GM18502 (cell line): Measurements from ENCODE around the gene TBX19.
A peak's percentile ranks its signal among the peaks of the same experiment; 100 is the strongest.

Experiments
- ATAC-seq: cut with Tn5 transposase; IDR thresholded peaks from one replicate; pipeline ENCODE4 v1.9.1; 2021; ENCODE audit warnings: mild to moderate bottlenecking; ENCODE audit not compliant: unreplicated experiment, poor library complexity

TBX19 gene

DNA sequence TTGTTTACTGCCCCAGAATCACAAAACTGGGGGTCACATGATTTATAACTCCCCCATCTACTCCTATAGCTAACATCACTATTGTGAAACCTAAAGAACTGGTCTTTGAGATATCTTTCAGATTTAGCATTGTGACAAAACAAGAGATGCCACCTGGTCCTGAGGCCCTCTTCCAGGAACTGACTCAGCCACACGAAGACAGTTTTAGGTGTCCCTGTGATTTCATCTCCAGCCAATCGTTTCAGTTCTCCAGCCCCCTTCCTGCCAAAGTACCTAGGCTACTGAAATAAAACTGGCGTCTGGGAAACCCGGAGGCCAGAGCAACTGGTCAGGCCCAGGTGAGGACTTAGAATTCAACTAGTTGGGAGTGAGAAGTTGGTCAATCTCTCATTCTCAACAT lies 36.6 kb downstream of the TBX19 start:
- no peak for ATAC-seq

DNA sequence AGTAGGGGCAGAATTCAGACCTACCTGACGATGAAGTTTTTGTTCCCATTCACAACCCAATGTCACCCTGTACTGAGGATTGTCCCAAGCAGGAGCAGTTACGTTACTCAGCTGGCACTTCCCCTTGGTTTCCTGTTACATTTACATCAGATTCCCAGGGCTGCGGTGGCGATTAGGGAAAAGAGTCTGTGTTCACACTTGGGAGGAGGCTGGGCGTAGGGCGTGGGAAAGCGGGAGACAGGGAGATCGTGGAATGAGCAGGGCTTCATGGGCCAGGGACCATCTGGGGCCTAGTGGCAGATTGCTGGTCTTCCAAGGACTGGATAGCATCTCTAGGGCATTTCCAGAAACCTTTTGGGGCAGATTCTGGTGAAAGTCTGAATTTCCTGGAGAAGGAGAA lies 39.0 kb downstream of the TBX19 start:
- ATAC-seq = no peak

DNA sequence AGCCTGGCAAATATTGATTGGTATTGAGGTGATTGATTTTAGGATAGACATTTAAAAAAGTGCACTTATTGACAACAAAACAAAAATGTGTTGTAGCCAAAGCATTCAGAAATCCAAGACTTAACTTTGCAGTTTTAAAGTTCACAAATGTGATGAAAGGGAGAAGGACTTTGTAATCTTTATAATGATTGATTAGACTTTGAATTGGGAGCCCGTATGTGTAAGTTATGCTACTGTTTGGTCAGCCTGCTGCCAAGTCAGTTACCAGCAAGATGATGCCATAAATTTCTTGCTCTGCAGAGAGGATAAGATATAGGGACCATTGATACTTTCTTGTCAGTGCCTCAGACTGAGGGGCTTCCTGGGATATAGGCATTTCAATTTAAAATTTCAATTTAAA lies 39.5 kb downstream of the TBX19 start:
- no peak for ATAC-seq

DNA sequence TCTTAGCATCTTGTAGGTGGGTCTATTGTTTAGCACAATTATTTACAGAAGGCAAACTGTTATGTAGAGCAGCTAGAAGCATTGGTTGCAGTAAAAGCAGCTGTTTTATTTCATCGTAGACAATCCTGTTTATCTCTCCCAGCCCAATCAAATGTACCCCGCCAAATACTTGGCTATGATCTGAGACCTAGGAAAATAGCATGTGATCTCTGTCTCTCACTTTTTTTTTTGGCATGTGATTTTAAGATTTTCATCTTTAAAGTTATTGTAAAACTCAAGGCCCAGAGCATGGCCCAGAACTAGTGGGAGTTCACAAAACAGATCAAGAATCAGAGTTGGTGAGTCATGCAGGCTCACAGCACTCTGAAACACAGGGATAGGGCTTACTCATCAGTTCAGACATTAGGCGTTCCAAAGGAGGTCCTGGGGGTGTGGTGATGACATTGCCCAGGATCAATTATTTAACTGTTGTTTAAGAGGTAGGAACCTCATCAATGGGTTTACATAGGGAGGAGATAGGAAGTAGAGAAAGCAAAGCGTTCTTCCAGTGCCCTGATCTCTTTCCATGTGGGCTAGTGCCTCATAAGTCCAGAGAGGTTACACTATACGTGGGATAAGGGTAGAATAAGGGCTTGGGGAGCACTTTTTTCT lies 40.2 kb downstream of the TBX19 start:
- ATAC-seq = no peak

DNA sequence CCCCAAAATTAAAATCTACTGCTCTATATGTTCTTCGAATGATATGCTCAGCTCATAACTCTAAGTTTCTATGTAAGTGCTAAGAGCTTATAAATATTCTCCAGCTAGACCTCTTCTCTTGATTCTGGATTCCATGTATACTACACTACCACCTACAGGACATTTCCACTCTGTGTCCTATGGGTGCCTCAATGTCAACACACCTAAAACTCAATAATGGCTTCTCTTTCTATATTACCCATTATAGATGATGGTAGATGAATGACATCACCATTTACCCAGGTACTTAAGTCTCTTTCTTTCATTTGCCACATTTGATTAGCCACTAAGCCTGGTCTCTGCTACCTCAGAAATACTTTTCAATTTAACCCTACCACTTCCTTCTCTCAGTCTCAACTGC lies 41.3 kb downstream of the TBX19 start:
- no peak for ATAC-seq

DNA sequence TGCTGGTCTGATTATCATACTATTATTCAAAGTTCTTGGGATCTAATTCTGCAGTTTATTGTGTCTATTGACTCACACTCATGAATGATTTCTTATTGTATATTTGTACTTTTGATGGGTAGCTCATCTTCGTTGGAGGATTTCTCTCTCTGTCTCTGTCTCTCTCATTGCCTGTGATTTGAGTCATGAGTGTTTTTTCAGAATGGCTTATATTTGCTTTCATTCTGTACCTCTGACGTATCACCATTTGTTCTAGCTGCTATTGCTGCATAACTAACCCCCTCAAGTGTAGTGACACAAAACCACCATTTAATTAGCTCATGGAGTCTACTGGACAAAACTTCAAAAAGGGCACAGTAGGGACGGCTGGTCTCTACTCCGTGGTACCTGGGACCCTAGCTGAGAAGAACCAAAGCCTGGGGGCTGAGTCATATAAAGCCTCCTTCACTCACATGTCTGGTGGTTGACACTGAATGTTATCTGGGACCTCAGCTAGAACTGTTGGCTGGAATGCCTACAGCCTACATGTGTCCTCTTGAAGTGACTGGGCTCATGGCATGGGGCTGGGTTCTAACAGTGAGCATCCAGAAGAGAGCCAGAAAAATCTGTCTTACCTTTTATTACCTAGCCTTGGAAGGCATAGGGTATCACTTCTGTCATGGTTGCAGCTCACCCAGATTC lies 44.2 kb downstream of the TBX19 start:
- no peak for ATAC-seq

DNA sequence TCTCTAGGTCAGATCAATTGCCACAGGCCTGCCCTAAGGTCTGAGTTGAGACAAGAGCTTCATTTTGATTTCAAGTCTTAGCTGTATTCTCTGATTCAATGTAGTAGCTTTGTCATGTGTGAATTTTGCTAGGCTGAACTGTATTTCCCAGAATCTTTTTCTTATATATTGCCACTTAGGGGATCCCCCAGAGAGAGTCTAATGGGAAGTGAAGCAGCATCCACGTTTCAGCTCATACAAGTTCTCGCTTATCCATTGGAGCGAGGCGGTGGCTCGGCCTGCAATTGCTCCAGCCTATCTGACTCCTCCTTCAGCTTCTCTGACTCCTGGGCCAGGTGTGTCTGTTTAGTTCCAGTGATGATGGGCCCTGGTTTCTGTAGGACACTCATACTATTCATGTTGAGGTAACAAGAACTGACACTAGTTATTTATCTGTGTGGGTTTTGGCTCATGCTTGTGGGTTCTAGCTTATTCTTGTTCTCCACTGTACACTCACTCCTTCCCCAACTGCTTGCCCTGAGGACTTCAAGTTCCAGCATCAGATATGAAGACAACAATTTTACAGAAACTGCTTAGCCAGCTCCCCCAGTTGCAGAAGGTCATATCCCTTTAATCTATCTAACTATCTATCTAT lies 48.2 kb downstream of the TBX19 start:
- ATAC-seq = no peak

DNA sequence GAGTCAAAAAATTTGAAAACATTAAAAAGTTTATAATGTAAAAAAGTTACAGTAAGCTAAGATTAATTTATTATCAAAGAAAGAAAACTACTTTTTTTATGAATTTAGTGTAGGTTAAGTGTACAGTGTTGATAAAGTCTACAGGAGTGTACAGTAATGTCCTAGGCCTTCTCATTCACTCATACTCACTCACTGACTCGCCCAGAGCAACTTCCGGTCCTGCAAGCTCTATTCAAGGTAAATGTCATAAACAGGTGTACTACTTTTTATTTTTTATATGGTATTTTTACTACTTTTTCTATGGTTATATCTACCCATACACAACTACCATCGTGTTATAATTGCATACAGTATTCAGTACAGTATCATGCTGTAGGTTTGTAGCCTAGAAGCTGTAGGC lies 49.6 kb downstream of the TBX19 start:
- ATAC-seq = no peak

DNA sequence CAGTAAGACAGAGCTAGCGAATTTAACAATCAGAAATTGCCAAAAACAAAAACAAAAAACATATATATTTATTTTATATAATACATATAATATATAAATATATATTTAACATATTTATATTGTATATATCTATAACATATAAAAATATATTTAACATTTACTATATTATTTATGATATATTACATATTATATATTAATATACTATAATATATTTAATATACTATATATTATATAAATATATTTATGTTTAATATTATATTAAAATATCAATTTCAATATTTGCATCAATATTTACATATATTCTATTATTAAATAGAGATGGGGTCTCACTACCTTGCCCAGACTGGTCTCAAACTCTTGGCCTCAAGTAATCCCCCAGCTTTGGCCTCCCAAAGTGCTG lies 50.9 kb downstream of the TBX19 start:
- no peak for ATAC-seq

DNA sequence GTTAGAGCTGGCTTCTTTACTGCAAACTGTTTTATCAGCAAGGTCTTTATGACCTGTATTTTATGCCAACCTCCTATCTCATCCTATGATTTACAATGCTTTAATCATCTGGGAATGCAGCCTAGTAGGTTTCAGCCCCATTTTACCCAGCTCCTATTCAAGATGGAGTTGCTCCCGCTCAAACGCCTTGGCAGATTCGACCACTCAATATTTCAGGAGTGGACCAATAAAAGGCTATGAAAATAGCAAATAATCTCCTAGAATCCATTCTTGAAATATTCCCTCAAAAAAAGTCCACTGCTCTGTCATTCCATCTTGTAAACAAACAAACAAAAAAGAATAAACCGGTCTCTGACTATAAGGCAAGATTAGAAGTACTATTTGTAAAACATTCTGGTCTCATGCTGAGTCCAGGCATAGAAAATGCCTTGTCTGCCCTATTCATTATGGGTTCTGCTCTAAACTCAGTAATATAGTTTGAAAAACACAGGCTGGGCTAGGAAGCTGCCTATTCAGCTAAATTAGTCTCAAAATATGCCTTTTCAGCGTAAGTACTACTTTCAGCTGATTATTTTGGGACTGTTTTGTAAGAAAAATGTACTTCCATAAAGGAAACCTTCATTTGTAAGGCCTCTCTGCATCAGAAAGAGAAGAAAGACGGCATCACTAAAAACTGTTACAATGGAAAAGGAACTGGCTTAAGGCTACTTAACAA lies 53.0 kb downstream of the TBX19 start:
- ATAC-seq = no peak

DNA sequence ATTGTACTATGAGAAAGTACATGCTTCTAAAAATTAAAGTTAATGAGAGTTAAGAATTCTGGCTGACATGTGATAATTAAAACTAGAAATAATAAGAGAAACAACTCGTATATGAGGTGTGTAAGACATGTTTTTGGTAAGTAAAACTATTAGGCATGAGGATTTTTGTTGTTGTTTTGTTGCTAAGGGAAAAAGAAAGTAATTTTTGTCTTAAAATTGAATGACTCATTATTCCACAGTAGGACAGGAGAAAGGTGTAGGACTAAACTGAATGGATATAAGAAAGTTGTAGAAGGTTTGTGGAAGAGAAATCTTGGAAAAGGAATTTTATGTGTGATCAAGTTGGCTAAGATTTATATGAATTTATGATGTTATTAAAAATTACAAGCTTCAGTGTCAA lies 54.8 kb downstream of the TBX19 start:
- no peak for ATAC-seq

DNA sequence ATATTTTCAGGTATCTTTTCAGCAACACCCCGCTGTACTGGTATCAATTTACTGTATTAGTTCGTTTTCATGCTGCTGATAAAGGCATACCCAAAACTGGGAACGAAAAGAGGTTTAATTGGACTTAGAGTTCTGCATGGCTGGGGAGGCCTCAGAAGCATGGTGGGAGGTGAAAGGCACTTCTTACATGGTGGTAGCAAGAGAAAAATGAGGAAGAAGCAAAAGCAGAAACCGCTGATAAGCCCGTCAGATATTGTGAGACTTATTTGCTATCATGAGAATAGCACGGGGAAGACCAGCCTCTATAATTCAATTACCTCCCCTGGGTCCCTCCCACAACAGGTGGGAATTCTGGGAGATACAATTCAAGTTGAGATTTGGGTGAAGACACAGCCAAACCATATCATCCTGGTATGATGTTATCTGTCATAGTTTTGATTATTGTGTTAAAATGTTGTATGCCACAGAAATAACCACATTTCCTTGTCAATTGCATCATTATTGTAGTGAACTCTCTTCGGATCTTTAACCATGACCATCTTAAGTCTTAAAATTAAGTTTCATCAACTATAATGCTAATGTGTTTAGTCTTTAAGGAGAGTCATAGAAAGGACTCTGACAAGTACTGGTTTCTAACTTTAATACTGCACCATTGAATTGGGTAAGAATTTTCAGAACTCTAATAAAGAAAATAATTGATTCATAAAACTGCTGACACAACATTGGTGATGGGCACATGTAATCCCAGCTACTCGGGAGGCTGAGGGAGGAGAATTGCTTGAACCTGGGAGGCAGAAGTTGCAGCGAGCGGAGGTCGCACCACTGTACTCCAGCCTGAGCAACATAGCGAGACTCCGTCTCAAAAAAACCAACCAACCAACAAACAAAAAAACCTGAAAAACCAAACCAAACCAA lies 58.2 kb downstream of the TBX19 start:
- ATAC-seq = no peak

DNA sequence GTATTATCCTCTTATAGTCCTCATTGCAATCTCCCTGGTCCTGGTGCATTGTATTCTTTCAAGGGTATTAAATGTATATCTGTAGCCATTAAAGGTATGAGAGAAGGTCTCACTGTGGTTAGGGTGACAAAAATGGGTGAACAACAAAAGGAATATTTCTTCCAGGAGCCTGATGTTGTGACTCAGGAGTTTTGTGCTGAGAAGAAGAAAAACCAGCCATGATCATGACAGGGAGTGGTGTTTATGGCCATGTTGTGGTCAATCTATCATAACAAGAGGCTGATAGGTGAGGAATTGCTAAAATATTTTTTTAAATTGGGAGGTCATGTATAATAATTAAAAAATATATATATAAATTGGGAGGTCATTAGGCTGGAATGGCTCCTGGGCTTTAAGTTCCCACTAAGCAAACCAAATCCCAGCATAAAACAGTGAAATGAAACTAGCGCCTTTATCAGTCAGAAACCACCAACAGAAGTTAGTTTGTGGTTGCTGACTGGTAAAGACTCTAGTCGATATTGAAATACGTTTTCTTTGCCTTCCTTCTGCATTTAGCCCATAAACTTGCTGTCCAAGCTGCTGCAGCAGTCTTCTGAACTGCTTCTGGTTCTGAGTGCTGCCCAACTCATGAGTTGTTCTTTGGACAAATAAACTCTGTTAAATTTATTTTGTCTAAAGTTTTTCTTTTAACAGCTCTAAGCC lies 60.3 kb downstream of the TBX19 start:
- peak; percentile 52 for ATAC-seq

DNA sequence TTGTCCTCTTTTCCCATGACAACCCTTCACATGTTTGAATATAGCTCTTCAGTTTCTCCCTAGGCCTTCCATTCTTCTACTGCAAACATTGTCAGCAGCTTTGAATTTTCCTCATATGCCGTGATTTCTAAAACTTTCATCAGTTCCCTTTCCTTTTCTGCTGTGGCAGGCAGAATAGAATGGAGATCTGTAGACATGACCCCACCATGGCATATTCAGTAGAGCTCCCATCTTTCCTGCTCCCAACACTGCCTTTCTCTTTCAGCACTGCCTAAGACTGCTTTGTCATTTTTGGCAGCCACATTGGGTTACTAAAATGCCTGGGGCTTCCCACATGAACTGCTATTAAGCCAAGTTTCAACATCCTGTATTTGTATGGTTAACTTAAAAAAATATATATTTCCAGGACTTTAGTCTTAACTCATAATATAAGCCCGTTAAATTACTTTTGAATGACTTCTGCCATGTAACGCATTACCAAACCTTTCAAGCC lies 60.9 kb downstream of the TBX19 start:
- ATAC-seq = no peak

DNA sequence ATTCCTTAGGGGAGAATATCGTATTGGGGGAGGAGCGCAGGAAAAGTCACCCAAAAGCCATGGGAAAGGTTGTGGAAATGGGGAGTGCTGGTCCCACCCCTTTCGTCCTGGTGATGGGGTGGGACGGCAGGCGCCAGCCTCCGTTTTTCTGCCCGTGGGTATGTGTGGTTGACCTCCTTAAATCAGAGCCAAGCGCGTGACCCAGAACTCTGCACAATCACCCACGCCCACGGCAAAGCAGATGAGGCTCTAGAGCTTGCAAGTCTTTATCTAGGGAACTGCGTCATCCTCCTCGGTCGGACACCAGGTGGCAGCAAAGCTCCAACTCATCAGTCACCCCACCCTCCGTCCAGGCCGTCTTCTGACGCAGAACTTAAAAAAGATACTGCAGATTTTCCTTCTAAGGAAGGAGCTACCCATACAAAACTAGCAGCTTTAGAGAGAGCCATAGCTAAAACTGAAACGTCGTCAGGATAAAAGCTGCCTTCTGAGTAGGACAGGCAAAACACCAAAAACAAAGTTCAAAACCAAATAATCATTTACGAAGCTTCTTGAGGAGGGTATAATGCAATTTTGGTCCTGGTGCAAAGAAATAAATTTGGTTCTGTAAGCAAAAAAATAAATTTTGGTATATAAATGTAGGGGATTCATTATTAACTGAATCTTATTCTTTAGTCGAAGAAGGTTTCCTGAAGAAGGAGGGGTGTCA lies 62.0 kb downstream of the TBX19 start:
- peak; percentile 89 for ATAC-seq

DNA sequence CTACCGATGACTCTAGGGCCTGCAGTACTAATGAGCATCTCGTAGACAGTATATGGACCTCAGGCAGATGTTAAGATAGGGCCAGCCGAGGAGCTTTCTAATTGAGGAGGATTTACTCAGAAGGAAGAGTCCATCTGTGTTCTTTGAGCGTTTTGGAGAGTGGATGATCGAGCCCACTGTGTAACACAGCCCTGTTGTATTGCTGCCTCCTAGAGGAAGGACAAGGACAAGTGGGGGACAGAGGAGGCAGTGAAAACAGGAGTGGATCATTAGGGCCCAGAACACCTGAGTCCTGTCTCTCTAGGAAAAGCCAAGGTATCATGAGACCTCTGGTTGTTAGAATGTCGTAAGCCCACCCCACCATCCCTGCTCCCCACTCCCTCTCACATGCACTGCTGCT lies 62.9 kb downstream of the TBX19 start:
- no peak for ATAC-seq

DNA sequence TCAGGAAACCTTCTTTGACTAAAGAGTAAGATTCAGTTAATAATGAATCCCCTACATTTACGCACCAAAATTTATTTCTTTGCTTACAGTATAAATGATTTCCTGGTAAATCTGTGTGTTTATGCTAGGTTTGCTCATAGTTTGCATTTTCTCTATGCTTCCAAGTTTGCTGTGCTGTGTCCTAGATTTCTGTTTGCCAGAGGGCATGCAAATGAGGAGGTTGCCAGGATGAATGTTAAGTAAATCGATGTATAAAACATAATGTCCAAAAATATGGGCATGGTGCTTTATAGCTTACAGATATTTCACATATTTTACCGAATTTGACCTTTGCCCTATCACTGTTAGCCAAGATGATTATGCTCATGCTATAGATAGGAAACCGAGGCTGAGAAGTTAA lies 63.8 kb downstream of the TBX19 start:
- no peak for ATAC-seq

DNA sequence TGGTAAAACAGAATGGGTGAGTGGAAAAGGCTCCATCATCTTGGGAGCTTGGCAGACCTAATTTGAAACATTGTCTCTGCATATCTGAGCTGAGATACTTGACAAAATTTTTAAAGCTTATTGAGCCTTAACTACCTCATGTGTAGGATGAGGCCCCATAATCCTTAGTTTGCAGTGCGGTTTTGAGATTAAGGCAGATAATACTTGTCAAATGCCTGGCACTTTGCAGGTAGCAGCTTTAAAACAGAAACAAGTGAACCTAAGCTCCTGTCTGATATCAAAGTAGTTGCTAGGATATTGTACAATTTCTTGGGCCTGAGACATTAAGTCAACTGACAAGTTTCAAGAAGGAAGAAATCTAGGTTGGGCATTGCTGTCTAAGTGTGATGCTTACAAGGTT lies 65.3 kb downstream of the TBX19 start:
- no peak for ATAC-seq

DNA sequence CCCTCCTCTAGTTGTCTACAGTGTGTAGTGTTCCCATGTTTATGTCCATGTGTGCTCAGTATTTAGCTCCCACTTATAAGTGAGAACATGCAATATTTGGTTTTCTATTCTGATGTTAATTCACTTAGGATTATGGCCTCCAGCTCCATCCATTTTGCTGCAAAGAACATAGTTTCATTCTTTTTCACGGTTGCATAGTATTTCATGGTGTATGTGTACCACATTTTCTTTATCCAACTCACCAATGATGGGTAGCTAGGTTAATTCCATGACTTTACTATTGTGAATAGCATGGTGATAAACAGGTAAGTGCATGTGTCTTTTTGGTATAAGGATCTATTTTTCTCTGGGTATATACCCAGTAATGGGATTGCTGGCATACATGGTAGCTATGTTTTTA lies 67.0 kb downstream of the TBX19 start:
- no peak for ATAC-seq
